Activated T-cell treated with anti-CD3 and anti-CD28 coated beads for 48 hours (primary cell): Measurements from ENCODE around the gene RAD51B.

Experiments used
- DNase-seq: peaks from one replicate; pipeline ENCODE4 v3.0.0-alpha.2; 2020; ENCODE audit warnings: low read depth

The RAD51B gene

DNA sequence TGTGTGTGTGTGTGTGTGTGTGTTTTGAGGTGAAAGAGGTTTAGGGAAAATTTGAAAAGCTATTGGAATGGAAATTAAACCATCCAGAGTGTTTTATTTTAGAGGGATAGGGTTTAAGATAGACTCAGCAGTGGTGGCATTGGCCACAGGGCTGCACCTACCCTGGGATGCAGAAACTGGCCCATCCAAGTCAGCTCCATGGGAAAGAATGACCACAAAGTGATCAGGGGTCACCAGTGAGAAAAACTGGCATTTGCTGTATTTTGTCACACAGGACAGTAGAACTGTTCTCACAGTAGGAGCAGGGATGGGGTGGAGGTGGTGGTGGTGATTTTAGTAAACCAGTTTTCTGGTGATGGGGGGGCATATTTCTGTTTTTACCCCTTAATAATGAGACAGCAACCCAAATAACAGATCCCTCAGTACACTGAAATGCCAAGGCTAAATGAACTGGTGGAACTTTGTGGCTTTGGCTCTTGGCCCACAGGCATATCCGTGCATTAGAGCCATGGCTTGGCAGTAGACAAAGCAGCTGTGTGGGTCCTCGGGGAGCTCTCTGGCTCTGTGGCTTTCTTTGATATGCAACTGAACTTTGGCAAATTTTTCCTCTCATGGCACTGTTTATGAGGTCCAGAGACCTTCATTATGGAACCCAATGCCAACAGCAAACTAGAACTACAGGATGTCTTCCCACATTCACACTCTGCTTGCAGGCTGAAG is 625.0 kb downstream of the RAD51B start:
- DNase-seq, result no peak

DNA sequence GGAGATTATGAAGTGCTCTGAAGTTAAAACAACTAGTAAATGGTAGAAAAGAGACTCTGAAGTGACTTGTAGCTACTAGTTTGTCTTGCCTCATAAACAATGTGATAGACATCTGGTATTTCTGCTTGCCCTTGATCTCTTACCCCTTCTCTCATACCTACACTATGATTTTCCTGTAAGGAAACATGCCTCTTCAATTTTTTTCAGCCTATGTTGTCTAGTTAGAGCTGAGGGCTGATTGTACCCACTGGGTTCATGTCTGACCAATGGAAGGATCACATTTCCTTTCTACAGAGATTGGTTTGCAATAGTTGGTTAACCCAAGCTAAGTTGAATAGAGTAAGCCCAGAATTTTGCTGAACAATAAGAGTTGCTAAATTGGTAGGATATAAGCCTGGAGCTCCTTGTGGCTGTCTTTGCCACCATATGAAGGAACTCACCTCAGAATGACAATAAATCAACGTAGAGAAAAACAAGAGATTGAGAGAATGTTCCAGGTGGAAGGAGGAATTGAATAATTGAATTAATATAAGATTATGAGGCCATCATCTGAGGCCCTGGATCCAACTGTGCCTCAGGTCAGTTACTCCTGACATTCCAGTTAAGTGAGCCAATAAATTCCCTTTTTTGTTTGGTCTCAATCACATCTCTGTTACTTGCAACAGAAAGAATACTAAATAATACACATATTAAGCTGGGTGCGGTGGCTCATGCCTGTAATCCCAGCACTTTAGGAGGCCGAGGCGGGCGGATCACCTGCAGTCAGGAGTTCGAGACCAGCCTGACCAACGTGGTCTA is 626.9 kb downstream of the RAD51B start:
- DNase-seq, result no peak

DNA sequence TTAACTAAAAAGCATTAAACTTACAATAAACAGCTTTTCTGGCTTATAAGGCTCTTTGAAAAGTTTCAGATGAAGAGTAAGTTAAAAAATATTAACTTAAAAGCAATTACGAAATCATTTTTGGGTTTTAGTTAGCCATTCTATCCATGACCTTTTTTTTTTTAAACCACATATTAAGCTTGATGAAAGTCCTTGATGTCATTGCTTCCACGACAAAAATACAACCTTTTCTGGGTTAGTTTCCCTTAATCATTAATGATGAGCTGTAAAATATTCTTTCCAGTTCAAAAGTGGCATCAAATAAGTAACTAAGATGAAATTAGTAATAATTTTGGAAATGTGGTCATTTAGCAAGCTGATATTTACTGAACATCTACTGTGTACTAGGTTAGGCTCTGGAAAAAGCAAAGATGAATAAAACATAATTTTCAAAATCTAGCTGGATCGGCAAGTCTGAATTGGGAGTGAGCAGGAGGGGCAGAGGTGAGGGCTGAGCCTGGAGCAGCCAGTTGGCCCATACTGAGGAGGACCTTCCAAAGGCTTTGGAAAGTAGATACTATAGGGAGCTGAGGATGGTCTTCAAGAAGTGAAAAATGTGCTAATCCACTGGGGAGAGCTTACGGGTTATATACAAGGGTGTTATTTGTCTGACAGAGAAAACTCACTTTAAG is 628.1 kb downstream of the RAD51B start:
- DNase-seq, result no peak

DNA sequence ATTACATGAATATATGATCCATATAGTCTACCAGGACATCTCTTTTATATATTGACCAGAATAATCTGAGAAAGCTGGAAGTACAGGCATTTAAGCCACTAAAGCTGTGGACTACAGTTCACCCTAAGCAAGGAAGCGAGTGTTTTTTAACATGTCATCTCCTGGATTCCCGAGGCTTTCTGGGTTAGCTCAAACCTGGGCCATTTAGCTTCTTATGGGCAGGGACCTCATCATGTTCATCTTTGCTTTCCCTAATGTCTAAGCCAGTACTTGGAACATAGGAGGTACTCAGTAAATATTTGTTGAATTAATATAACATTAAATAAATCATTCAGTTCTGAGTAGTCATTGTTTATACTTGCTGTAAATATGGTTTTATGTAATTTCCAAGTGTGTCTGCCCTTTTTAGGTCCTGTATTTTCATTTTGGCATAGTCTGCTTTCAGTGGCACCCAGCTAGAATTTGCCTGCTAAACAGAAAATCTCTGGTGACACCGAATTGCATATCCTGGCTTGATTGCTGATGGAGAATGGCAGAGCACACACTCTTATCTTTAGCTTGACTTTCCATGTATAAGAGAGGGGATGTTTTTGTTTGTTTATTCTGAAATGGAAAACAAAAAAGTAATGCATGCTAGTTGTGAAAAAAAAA is 628.8 kb downstream of the RAD51B start:
- no peak for DNase-seq

- no peak for DNase-seq
These were observed 630.1 kb downstream of the RAD51B start for GRCh38 chr14:68449561-68450181.

- no peak for DNase-seq
These were observed 631.0 kb downstream of the RAD51B start for GRCh38 chr14:68450391-68451120.

DNA sequence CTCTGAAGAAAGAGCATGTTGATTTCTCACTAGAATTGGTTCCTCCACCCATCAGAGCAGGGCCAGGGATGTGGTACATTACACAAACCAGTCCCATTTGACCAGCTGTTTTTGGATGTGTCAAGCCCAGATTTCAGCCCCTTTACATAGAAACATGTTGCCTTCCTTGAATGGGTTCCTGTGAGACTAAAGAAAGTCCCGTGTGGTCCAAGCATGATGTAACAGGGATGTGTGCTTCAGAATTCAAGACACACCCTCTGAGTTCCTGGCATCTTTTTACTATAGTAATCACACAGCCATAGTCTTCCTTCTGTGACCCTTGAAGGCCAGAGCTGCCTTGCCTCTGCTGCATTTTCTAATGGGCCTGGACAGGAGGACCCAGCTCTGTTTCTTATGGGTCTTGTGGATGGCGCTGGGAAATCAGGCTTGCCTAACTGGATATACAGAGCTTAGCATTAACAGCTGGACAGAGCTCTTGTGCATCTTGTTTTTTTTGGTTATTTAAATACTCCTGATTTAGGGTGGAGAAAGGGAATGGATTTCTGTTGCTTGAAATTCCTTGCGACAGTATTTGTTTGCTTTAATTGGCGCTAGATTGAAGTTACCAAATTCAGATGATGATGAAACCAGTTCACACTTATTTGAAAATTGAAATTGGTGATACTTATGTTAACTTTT is 632.3 kb downstream of the RAD51B start:
- no peak for DNase-seq

- DNase-seq, result no peak
These were observed 638.7 kb downstream of the RAD51B start for GRCh38 chr14:68458253-68458652.

- DNase-seq, result no peak
These were observed 639.4 kb downstream of the RAD51B start for GRCh38 chr14:68458840-68459469.

DNA sequence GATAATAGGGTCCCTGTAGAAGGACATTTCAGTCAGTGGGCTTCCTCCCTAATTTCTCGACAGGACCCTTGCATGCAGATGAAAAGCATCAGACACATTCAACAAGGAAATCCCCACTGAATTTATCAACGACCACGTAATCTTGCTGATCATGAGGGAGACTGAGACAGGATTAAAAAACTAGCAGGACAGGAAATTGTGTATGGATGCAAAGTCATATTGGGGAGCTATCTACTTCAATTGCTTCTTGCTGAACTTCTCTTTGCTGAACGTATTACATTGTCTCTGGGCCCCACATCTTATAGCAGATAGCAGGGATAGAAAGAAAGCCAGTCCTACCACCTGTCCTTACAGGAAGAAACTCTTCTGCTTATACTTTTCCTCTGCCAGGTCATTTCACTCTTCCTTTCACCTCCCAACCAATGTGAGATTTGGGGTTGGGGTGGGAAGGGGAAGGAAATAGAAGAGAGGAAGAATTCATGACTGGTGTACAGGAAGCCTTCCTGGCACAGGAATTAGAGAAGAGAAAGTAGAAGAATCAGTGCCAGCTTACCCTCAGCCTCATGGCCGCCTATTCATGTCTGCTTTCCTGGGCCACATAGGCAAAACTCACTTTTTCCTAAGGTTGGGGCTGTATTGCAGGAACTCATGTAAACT is 640.0 kb downstream of the RAD51B start:
- DNase-seq, result no peak

- DNase-seq, result no peak
These were observed 641.0 kb downstream of the RAD51B start for GRCh38 chr14:68460541-68460940.

- DNase-seq, result no peak
These were observed 641.5 kb downstream of the RAD51B start for GRCh38 chr14:68461086-68461485.

GRCh38 chr14:68462683-68463082 is 643.1 kb downstream of the RAD51B start:
- DNase-seq, result no peak

- DNase-seq, result no peak
These were observed 643.7 kb downstream of the RAD51B start for GRCh38 chr14:68463299-68463698.

GRCh38 chr14:68463705-68464374 is 644.3 kb downstream of the RAD51B start:
- DNase-seq, result no peak

GRCh38 chr14:68464711-68465110 is 645.1 kb downstream of the RAD51B start:
- DNase-seq, result no peak

DNA sequence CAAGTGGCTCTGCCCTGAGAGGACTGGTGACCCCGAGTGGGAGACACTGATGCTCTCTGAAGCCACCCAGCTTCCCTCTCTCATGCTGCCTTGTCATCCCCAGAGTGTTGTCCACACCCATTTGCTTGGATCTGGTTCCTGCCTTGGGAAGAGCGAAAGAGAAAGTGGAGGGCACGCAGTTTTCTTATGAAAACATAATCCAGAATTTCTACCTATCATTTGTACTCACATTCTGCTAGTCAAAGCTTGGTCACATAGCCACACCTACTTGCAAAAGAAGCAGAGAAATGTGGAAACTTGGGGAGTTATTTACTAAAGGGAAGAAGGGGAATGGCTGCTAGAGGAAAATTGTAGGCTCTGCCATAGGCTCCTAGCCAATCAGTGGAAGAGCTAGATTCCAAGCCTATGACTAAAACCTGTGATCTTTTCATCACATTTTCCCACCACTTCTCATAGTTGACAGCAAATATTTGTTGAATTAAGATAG is 647.0 kb downstream of the RAD51B start:
- DNase-seq, result no peak

DNA sequence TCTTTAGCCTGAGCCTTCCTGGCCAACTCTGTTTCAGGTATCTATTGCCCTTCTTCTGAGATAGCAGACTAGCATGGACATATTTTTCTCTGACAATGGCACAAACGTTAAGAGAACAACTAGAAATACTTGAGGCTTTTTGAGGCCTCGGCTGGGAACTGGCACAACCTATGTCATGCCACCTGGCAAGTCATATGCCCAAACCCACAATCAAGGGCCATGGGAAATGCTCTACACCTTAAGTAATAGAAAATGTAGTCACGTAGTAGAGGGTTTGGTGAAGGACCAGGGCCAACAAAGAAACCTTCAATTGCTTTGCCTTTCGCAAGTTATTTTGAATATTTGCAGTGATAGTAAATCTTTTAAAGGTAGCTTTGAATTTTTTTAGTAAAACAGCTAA is 647.8 kb downstream of the RAD51B start:
- no peak for DNase-seq
